Mesenchymal stem cell (in vitro differentiated cells and primary cell): ENCODE measurements around the gene CCDC24.

Experiments
- DNase-seq: peaks from one replicate; pipeline ENCODE4 v3.0.0-alpha.2; 2013
- H2AFZ ChIP-seq: one replicate; pipeline ENCODE4 v1.6.1; 2013; ENCODE audit warnings: low read depth, mild to moderate bottlenecking, control low read depth, inconsistent platforms, low read length, moderate library complexity
- H2AK5ac ChIP-seq: 2 replicates; pipeline ENCODE4 v1.6.1; 2013; ENCODE audit warnings: low read length, moderate library complexity, mild to moderate bottlenecking, inconsistent platforms; ENCODE audit not compliant: severe bottlenecking
- H2BK120ac ChIP-seq: one replicate; pipeline ENCODE4 v1.6.1; 2013; ENCODE audit warnings: low read depth, mild to moderate bottlenecking, inconsistent platforms, low read length, moderate library complexity
- H2BK12ac ChIP-seq, 2 experiments: one replicate each; pipeline ENCODE4 v1.6.1; 2013; ENCODE audit warnings: inconsistent platforms in 2 of 2, low read length in 2 of 2, mild to moderate bottlenecking in 2 of 2, moderate library complexity in 2 of 2, control low read depth in 1 of 2
- H2BK15ac ChIP-seq: one replicate; pipeline ENCODE4 v1.6.1; 2013; ENCODE audit warnings: mild to moderate bottlenecking, low read depth, inconsistent platforms; ENCODE audit not compliant: poor library complexity, severe bottlenecking
- H2BK5ac ChIP-seq: 2 replicates; pipeline ENCODE4 v1.6.1; 2013; ENCODE audit warnings: low read depth, mild to moderate bottlenecking, low read length, control low read depth, inconsistent platforms; ENCODE audit not compliant: poor library complexity, severe bottlenecking
- H3K14ac ChIP-seq, 2 experiments: one replicate each; pipeline ENCODE4 v1.6.1; 2013; ENCODE audit warnings: inconsistent platforms in 2 of 2, low read length in 2 of 2, control low read depth in 1 of 2, mild to moderate bottlenecking in 1 of 2, moderate library complexity in 1 of 2
- H3K18ac ChIP-seq, 2 experiments: one replicate each; pipeline ENCODE4 v1.6.1; 2013; ENCODE audit warnings: inconsistent platforms in 2 of 2, low read length in 2 of 2, control low read depth in 1 of 2, low read depth in 1 of 2, mild to moderate bottlenecking in 1 of 2
- H3K23ac ChIP-seq, 2 experiments: one replicate each; pipeline ENCODE4 v1.6.1; 2013; ENCODE audit warnings: inconsistent platforms in 2 of 2, low read length in 2 of 2, mild to moderate bottlenecking in 2 of 2, moderate library complexity in 2 of 2, control low read depth in 1 of 2
- H3K27ac ChIP-seq: 2 replicates; pipeline ENCODE4 v1.5.1; 2013; ENCODE audit warnings: mild to moderate bottlenecking, moderate library complexity, low read length, control low read depth, inconsistent platforms; ENCODE audit not compliant: poor library complexity, severe bottlenecking
- H3K27me3 ChIP-seq, 2 experiments: 2 replicates each; pipeline versions ENCODE4 v1.6.1 to v1.7.0; 2013; ENCODE audit warnings: low read length in 2 of 2, mild to moderate bottlenecking in 2 of 2, moderate library complexity in 2 of 2, control low read depth in 1 of 2, inconsistent platforms in 1 of 2; ENCODE audit not compliant: control insufficient read depth in 1 of 2, insufficient read depth in 1 of 2
- H3K36me3 ChIP-seq, 2 experiments: 2 replicates each; pipeline versions ENCODE4 v1.6.1 to v1.7.0; 2013; ENCODE audit warnings: low read length in 2 of 2, control low read depth in 1 of 2, inconsistent platforms in 1 of 2, low read depth in 1 of 2, mild to moderate bottlenecking in 1 of 2; ENCODE audit not compliant: insufficient read depth in 2 of 2, control insufficient read depth in 1 of 2
- H3K4ac ChIP-seq, 2 experiments: one replicate each; pipeline ENCODE4 v1.6.1; 2013; ENCODE audit warnings: inconsistent platforms in 2 of 2, low read length in 2 of 2, mild to moderate bottlenecking in 2 of 2, moderate library complexity in 2 of 2, control low read depth in 1 of 2, low read depth in 1 of 2
- H3K4me1 ChIP-seq: 2 replicates; pipeline ENCODE4 v1.6.1; 2013; ENCODE audit warnings: low read depth, low read length, control low read depth; ENCODE audit not compliant: control insufficient read depth, insufficient read depth
- H3K4me2 ChIP-seq: 2 replicates; pipeline ENCODE4 v1.6.1; 2013; ENCODE audit warnings: low read length, mild to moderate bottlenecking, inconsistent platforms; ENCODE audit not compliant: poor library complexity, severe bottlenecking
- H3K4me3 ChIP-seq, 2 experiments: 2 replicates each; pipeline versions ENCODE4 v1.5.1 to v1.7.0; 2013; ENCODE audit warnings: low read length in 2 of 2, mild to moderate bottlenecking in 2 of 2, control low read depth in 1 of 2, low read depth in 1 of 2; ENCODE audit not compliant: insufficient read depth in 1 of 2
- H3K79me1 ChIP-seq: replicated peaks from 2 replicates; pipeline ENCODE4 v1.6.1; 2013; ENCODE audit warnings: mild to moderate bottlenecking, control low read depth, low read length, inconsistent platforms; ENCODE audit not compliant: poor library complexity, severe bottlenecking
- H3K9ac ChIP-seq: 2 replicates; pipeline ENCODE4 v1.7.0; 2013; ENCODE audit warnings: mild to moderate bottlenecking, low read length, moderate library complexity
- H3K9me3 ChIP-seq: 2 replicates; pipeline ENCODE4 v1.7.0; 2013; ENCODE audit warnings: mild to moderate bottlenecking, low read length; ENCODE audit not compliant: control insufficient read depth
- H4K8ac ChIP-seq: one replicate; pipeline ENCODE4 v1.6.1; 2013; ENCODE audit warnings: inconsistent platforms, mild to moderate bottlenecking, low read length, moderate library complexity
- H4K91ac ChIP-seq: one replicate; pipeline ENCODE4 v1.6.1; 2013; ENCODE audit warnings: mild to moderate bottlenecking, low read length, inconsistent platforms
- WGBS: methylation state at CpG from one replicate; pipeline ENCODE4 v1.1.7; 2013; ENCODE audit warnings: mixed read lengths; 5-methylcytosine and 5-hydroxymethylcytosine counted together

CCDC24 gene

GRCh38 chr1:44020464-44020863 is 29.1 kb downstream of the CCDC24 start:
- no peak overlapping the region for H3K4ac ChIP-seq
- H3K27me3 ChIP-seq, result peaks cover 0 to 4% of the 10 kb centered on the region in 2 experiments
- H3K4me2 ChIP-seq, result no peak overlapping the region
- H3K36me3 ChIP-seq, result peaks cover 0 to 67% of the 10 kb centered on the region in 2 experiments
- H2BK15ac ChIP-seq, result no peak overlapping the region
- DNase-seq, result no peak
- H2AK5ac ChIP-seq, result no peak overlapping the region
- peaks cover 6% of the 10 kb centered on the region for H3K4me1 ChIP-seq
- no peak overlapping the region for H2AFZ ChIP-seq
- H2BK12ac ChIP-seq, result no peak overlapping the region
- no peak overlapping the region for H3K9ac ChIP-seq
- H3K79me1 ChIP-seq, result no peaks in the 10 kb centered on the region
- no peak overlapping the region for H3K27ac ChIP-seq
- 83% methylated on average over 6 of the region's 6 CpGs for WGBS
- H2BK120ac ChIP-seq, result no peak overlapping the region
- H2BK5ac ChIP-seq, result no peak overlapping the region
- H3K9me3 ChIP-seq, result no peaks in the 10 kb centered on the region
- H4K8ac ChIP-seq, result no peak overlapping the region
- H3K18ac ChIP-seq, result no peak overlapping the region
- H3K4me3 ChIP-seq, result no peak overlapping the region
- no peak overlapping the region for H4K91ac ChIP-seq
- H3K14ac ChIP-seq, result peak overlapping the region in 1 of 2 experiments; percentile 46
- no peak overlapping the region for H3K23ac ChIP-seq

- H3K79me1 ChIP-seq, result no peaks in the 10 kb centered on the region
- H3K36me3 ChIP-seq, result peaks cover 0 to 61% of the 10 kb centered on the region in 2 experiments
- H4K8ac ChIP-seq, result no peak overlapping the region
- H3K9ac ChIP-seq, result no peak overlapping the region
- H2BK120ac ChIP-seq, result no peak overlapping the region
- 85% methylated on average over 5 of the region's 8 CpGs for WGBS
- no peak overlapping the region for H3K14ac ChIP-seq
- H2AK5ac ChIP-seq, result no peak overlapping the region
- no peaks in the 10 kb centered on the region for H3K9me3 ChIP-seq
- no peak overlapping the region for H2BK12ac ChIP-seq
- H2BK5ac ChIP-seq, result no peak overlapping the region
- peaks cover 6% of the 10 kb centered on the region for H3K4me1 ChIP-seq
- H3K4me2 ChIP-seq, result no peak overlapping the region
- H3K27me3 ChIP-seq, result peaks cover 0 to 4% of the 10 kb centered on the region in 2 experiments
- H2AFZ ChIP-seq, result no peak overlapping the region
- no peak overlapping the region for H3K18ac ChIP-seq
- H3K4me3 ChIP-seq, result no peak overlapping the region
- H3K27ac ChIP-seq, result no peak overlapping the region
- DNase-seq, result no peak
- H3K23ac ChIP-seq, result no peak overlapping the region
- no peak overlapping the region for H3K4ac ChIP-seq
- no peak overlapping the region for H4K91ac ChIP-seq
- no peak overlapping the region for H2BK15ac ChIP-seq
These were observed 29.8 kb downstream of the CCDC24 start for GRCh38 chr1:44021156-44021555.

- Histone ChIP-seq H3K4me1 (peaks cover 6% of the 10 kb centered on the region), H2AFZ (no peak overlapping the region), H3K9ac (no peak overlapping the region), H3K23ac (no peak overlapping the region), H2AK5ac (no peak overlapping the region), H3K4me2 (no peak overlapping the region), H2BK12ac (no peak overlapping the region), H3K36me3 (peaks cover 0 to 61% of the 10 kb centered on the region in 2 experiments), H2BK15ac (no peak overlapping the region), H3K27ac (no peak overlapping the region), H3K9me3 (no peaks in the 10 kb centered on the region), H4K8ac (no peak overlapping the region), H3K27me3 (peaks cover 0 to 4% of the 10 kb centered on the region in 2 experiments), H2BK120ac (no peak overlapping the region), H3K18ac (no peak overlapping the region), H3K4ac (no peak overlapping the region), H3K79me1 (no peaks in the 10 kb centered on the region), H3K4me3 (no peak overlapping the region), H3K14ac (no peak overlapping the region), H2BK5ac (no peak overlapping the region), H4K91ac (no peak overlapping the region)
- no peak for DNase-seq
- WGBS, result 92% methylated on average over 10 of the region's 10 CpGs
These were observed 30.4 kb downstream of the CCDC24 start for GRCh38 chr1:44021581-44022321.

GRCh38 chr1:44024031-44024902 is 32.9 kb downstream of the CCDC24 start:
- Histone ChIP-seq H2AFZ (no peak overlapping the region), H4K8ac (no peak overlapping the region), H3K36me3 (peaks cover 0 to 48% of the 10 kb centered on the region in 2 experiments), H2BK5ac (no peak overlapping the region), H2BK12ac (no peak overlapping the region), H2BK120ac (no peak overlapping the region), H4K91ac (no peak overlapping the region), H3K4me2 (no peak overlapping the region), H3K79me1 (no peaks in the 10 kb centered on the region), H3K14ac (no peak overlapping the region), H3K23ac (no peak overlapping the region), H3K4me3 (no peak overlapping the region), H3K27ac (no peak overlapping the region), H3K18ac (no peak overlapping the region), H2BK15ac (no peak overlapping the region), H2AK5ac (no peak overlapping the region), H3K4me1 (peaks cover 11% of the 10 kb centered on the region), H3K4ac (no peak overlapping the region), H3K9ac (no peak overlapping the region), H3K27me3 (no peaks in the 10 kb centered on the region), H3K9me3 (no peaks in the 10 kb centered on the region)
- WGBS, result 93% methylated on average over 14 of the region's 14 CpGs
- no peak for DNase-seq
